Endothelial cell (in vitro differentiated cells): ENCODE data around the gene ALDH3B2. TPM values are rescaled to one million over a fixed set of nuclear protein-coding genes. Genes with fewer than 3 reads are reported as not detected.
"Not testable (repeated sequence)": the region's sequence is repeated elsewhere in the genome, so short reads cannot be mapped to it uniquely, and the experiment has no call there.

Source experiments
- DNase-seq: peaks from one replicate; pipeline ENCODE4 v3.0.0; 2021; ENCODE audit warnings: low spot score
- H3K27ac Mint-ChIP-seq: one replicate; pipeline ENCODE4 v1.8.0; 2021; ENCODE audit warnings: mixed read lengths, inconsistent platforms; ENCODE audit not compliant: unreplicated experiment
- H3K27me3 Mint-ChIP-seq: one replicate; pipeline ENCODE4 v1.8.0; 2021; ENCODE audit warnings: mild to moderate bottlenecking, moderate library complexity, mixed read lengths, inconsistent platforms; ENCODE audit not compliant: unreplicated experiment
- H3K36me3 Mint-ChIP-seq: one replicate; pipeline ENCODE4 v1.8.0; 2021; ENCODE audit warnings: mild to moderate bottlenecking, low read depth, mixed read lengths, inconsistent platforms; ENCODE audit not compliant: unreplicated experiment
- H3K4me1 Mint-ChIP-seq: one replicate; pipeline ENCODE4 v1.8.0; 2021; ENCODE audit warnings: mild to moderate bottlenecking, mixed read lengths, inconsistent platforms; ENCODE audit not compliant: unreplicated experiment
- H3K4me3 Mint-ChIP-seq: one replicate; pipeline ENCODE4 v1.8.0; 2021; ENCODE audit warnings: mild to moderate bottlenecking, mixed read lengths, inconsistent platforms; ENCODE audit not compliant: unreplicated experiment
- H3K9me3 Mint-ChIP-seq: one replicate; pipeline ENCODE4 v1.8.0; 2021; ENCODE audit warnings: mixed read lengths, inconsistent platforms; ENCODE audit not compliant: unreplicated experiment
- total RNA-seq: library from RNA; stranded (reverse); fragmentation: NEBNext Ultra II Directional; extraction: Animal tissue kit (Norgen Biotek cat#: 25700); gene quantifications from one replicate; pipeline ENCODE4 v1.2.1, GENCODE V29; 2021; ENCODE audit not compliant: unreplicated experiment
- TF ChIP-seq, protein P1 (sequence below): fragments of 200-600 bp; sonication (generic); IDR thresholded peaks from one replicate; pipeline ENCODE4 v1.5.0; 2021; ENCODE audit warnings: antibody characterized with exemption; ENCODE audit not compliant: unreplicated experiment

Gene ALDH3B2
- total RNA-seq, 1 donor from 2014 or later: 0.72 TPM

DNA sequence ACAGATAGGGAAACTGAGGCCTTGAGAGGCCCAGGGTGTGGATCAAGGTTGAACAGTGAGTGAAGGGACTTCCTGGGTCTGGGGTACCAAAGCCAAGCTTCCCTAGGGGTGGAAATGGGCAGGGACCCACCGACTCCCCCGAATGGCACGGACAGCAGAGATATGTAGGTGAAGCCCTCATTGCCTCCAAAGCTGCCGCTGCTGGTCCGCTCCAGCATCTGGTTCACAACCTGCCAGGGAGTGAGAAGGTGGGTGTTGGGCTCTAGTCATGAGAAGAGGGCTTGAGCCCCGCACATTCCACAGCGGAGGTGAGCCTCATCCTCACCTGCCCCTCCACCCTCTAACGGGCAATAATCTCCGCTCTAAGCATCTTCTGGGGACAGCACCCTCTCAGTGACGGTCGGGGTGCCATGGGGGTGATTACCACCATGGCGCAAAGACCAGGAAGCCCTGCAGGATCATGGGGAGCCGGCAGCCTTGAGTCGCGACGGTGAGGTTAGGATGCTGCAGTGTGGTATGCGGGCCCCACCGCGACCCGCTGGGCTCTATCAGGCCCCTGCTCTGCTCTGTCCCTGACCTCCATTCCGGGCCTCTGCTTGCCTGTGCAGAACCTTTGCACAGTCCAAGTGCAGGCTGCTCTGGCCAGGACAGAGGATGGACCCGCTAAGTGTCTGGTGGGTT, 10.8 kb downstream of the ALDH3B2 start:
- TF ChIP-seq, protein P1, sequence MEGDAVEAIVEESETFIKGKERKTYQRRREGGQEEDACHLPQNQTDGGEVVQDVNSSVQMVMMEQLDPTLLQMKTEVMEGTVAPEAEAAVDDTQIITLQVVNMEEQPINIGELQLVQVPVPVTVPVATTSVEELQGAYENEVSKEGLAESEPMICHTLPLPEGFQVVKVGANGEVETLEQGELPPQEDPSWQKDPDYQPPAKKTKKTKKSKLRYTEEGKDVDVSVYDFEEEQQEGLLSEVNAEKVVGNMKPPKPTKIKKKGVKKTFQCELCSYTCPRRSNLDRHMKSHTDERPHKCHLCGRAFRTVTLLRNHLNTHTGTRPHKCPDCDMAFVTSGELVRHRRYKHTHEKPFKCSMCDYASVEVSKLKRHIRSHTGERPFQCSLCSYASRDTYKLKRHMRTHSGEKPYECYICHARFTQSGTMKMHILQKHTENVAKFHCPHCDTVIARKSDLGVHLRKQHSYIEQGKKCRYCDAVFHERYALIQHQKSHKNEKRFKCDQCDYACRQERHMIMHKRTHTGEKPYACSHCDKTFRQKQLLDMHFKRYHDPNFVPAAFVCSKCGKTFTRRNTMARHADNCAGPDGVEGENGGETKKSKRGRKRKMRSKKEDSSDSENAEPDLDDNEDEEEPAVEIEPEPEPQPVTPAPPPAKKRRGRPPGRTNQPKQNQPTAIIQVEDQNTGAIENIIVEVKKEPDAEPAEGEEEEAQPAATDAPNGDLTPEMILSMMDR: no peak
- Mint-ChIP-seq H3K27me3 (peaks cover 5% of the 10 kb centered on the region), H3K9me3 (no peaks in the 10 kb centered on the region), H3K36me3 (no peaks in the 10 kb centered on the region), H3K4me1 (no peaks in the 10 kb centered on the region), H3K27ac (no peak overlapping the region), H3K4me3 (no peak overlapping the region)
- no peak for DNase-seq

DNA sequence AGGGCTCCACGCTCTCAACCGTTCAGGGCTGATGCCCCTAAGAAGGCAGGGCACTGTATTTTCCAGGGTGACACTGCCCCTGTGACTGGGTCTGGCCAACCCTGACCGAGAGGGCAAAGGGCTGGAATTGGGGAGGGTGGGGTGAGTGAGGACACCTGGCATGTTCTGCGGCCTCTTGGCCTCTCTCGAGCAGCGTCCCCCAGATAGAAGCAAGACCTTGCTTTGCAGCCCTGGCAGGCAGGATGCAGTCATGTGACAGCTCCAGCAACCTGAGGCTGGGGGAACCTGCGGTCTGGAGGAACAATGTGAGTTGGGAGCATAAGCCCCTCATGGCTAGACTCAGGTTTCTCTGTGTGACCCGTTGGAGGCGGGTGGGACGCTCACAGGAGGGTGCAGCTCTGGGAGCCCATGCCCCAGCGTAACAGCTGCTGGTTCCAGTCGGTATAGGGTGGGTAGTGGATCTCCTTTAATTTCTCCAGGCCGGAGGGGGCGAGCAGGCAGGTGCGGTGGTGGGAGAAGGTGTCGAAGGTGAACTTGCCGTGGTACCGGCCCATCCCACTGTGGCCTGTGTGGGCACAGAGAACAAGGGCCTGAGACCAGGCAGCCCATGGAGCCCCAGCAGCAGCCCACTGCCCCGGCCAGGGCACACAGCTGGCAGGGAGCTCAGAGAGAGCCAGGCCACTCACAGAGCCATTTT, 11.4 kb downstream of the ALDH3B2 start:
- Mint-ChIP-seq H3K27ac (no peak overlapping the region), H3K4me1 (no peaks in the 10 kb centered on the region), H3K36me3 (no peaks in the 10 kb centered on the region), H3K27me3 (peaks cover 5% of the 10 kb centered on the region), H3K4me3 (no peak overlapping the region), H3K9me3 (no peaks in the 10 kb centered on the region)
- TF ChIP-seq, protein P1: no peak
- DNase-seq: no peak

DNA sequence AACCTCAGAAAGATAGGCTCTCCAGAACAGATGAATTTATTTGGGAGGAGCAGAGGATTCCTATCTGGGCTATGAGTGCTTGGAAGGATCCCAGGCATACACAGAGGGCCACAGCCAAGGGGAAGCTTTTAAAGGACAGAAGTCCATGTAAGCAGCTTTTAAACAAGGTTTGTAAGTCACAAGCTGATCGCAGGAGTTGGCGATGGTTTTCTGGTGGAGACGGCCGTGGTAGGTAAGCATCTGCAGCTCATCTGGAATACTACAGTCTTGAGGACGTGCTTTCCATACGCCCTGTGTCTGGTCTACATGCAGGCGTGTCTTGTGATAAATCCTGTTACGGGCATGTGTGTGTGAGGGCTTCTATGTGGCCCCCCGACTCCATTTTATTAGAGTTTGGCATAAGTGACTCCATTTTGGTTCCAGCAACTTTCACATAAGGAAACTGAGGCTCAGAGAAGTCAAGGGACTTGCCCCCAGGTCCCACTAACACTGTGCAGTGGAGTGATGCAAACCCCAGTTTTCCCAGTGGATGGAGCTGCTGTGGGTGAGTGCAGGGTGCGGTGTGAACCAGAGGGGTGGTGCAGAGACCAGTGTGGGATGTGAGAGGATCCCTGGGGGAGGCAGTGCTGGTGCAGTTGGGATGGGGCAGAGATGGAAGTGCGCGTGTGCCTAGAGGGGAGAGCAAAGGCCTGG, 12.1 kb downstream of the ALDH3B2 start:
- Mint-ChIP-seq H3K36me3 (no peaks in the 10 kb centered on the region), H3K4me1 (no peaks in the 10 kb centered on the region), H3K27ac (no peak overlapping the region), H3K9me3 (no peaks in the 10 kb centered on the region), H3K27me3 (peaks cover 5% of the 10 kb centered on the region), H3K4me3 (peak overlapping the region; percentile 10)
- no peak for DNase-seq
- TF ChIP-seq, protein P1: no peak

DNA sequence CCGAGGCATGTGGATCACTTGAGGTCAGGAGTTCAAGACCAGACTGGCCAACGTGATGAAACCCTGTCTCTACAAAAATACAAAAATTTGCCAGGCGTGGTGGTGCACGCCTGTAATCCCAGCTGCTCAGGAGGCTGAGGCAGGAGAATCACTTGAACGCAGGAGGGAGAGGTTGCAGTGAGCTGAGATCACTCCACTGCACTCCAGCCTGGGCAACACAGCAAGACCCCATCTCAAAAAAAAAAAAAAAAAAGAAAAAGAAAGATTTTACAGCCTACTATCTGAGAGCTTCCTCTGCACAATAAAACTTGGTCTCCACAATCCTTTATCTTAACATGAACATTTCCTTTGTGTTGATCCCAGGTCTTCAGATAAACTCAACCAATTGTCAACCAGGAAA, 13.7 kb downstream of the ALDH3B2 start:
- H3K4me3 Mint-ChIP-seq, H3K27me3 Mint-ChIP-seq, H3K27ac Mint-ChIP-seq, H3K36me3 Mint-ChIP-seq, DNase-seq, H3K4me1 Mint-ChIP-seq, H3K9me3 Mint-ChIP-seq: not testable (repeated sequence)

DNA sequence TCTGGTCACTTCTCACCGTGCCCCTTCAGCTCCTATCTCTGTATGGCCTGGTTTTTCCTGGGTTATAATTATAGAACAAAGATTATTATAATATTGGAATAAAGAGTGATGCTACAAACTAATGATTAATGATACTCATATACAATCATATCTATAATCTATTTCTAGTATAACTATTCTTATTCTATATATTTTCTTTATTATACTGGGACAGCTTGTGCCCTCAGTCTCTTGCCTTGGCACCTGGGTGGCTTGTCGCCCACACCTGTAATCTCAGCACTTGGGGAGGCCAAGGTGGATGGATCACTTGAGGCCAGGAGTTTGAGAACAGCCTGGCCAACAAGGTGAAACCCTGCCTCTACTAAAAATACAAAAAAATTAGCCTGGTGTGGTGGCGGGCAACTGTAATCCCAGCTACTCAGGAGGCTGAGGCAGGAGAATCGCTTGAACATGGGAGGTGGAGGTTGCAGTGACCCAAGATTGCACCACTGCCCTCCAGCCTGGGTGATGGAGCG, 14.7 kb downstream of the ALDH3B2 start:
- H3K27ac Mint-ChIP-seq, H3K27me3 Mint-ChIP-seq, H3K4me1 Mint-ChIP-seq, H3K9me3 Mint-ChIP-seq, H3K4me3 Mint-ChIP-seq, DNase-seq, H3K36me3 Mint-ChIP-seq: not testable (repeated sequence)
- TF ChIP-seq, protein P1: peak; percentile 10
